NCI-H2227 (cell line): ENCODE data around the gene GFY.
"Not testable (repeated sequence)": the region's sequence is repeated elsewhere in the genome, so short reads cannot be mapped to it uniquely, and the experiment has no call there.

Experiments
- DNase-seq: peaks from one replicate; lab custom pipeline; 2025; ENCODE audit not compliant: unreplicated experiment; lab: John Stamatoyannopoulos, UW

GFY gene

GRCh38 chr19:49468746-49469447, 43.7 kb downstream of the GFY start:
- DNase-seq: peak; percentile 10

- no peak for DNase-seq
Observed at GRCh38 chr19:49469828-49470614, 44.8 kb downstream of the GFY start.

GRCh38 chr19:49470615-49470978, 45.4 kb downstream of the GFY start:
- DNase-seq: no peak

- DNase-seq: no peak
Observed at GRCh38 chr19:49472936-49473335, 47.7 kb downstream of the GFY start.

- DNase-seq: not testable (repeated sequence)
Observed at GRCh38 chr19:49473501-49473867, 48.3 kb downstream of the GFY start.

- peak; percentile 54 for DNase-seq
Observed at GRCh38 chr19:49473868-49474541, 48.8 kb downstream of the GFY start, which contains the start of gene FLT3LG. Gene FLT3LG (plus strand): TSS chr19:49474215. CDS start chr19:49474640, 425 bp downstream.

- DNase-seq: no peak
Observed at GRCh38 chr19:49474542-49474924, 49.3 kb downstream of the GFY start.

GRCh38 chr19:49475191-49475917, 50.2 kb downstream of the GFY start:
- no peak for DNase-seq

GRCh38 chr19:49475995-49476880, 51.0 kb downstream of the GFY start:
- DNase-seq: peak; percentile 46
